A549 treated with DMSO at 1 μM for 4 hours (cell line): ENCODE measurements around the gene SLC2A4. TPM values are rescaled to one million over a fixed set of nuclear protein-coding genes. Genes with fewer than 3 reads are reported as not detected.

Experiments used
- total RNA-seq: library from RNA; stranded (reverse); fragments of 200-300 nt; extraction: Qiagen RNA extraction; gene quantifications from 5 replicates; pipeline ENCODE4 v1.2.3, GENCODE V29; 2022; ENCODE audit warnings: low read depth

The SLC2A4 gene
- total RNA-seq, 1 experiment from 2014 or later: 0.16 TPM

Other genes starting within 250 kb of the SLC2A4 start
- gene SLC16A13, start 245.7 kb upstream of the SLC2A4 start, total RNA-seq: 8.0 to 13.7 TPM (median 11.4 TPM) in 5 replicates
- not detected in 5 replicates for gene SLC16A11, start 237.6 kb upstream of the SLC2A4 start, total RNA-seq
- not detected in 5 replicates for gene CLEC10A, start 201.5 kb upstream of the SLC2A4 start, total RNA-seq
- 0.07 to 0.19 TPM in 2 of 5 replicates, not detected in the others for gene ASGR2, start 166.9 kb upstream of the SLC2A4 start, total RNA-seq
- gene ASGR1, start 102.3 kb upstream of the SLC2A4 start, total RNA-seq: 1.1 to 1.7 TPM (median 1.2 TPM) in 5 replicates
- gene DLG4, start 61.9 kb upstream of the SLC2A4 start, total RNA-seq: 7.3 to 9.7 TPM (median 8.5 TPM) in 5 replicates
- 339 to 466 TPM (median 425 TPM) in 5 replicates for gene ACADVL, start 61.8 kb upstream of the SLC2A4 start, total RNA-seq
- 31.4 to 43.0 TPM (median 35.3 TPM) in 5 replicates for gene DVL2, start 47.2 kb upstream of the SLC2A4 start, total RNA-seq
- gene PHF23, start 42.3 kb upstream of the SLC2A4 start, total RNA-seq: 90.3 to 102 TPM (median 93.3 TPM) in 5 replicates
- gene GABARAP, start 39.3 kb upstream of the SLC2A4 start, total RNA-seq: 605 to 729 TPM (median 704 TPM) in 5 replicates
- 208 to 246 TPM (median 226 TPM) in 5 replicates for gene CTDNEP1, start 30.0 kb upstream of the SLC2A4 start, total RNA-seq
- 116 to 129 TPM (median 124 TPM) in 5 replicates for gene ELP5, start 29.5 kb upstream of the SLC2A4 start, total RNA-seq
- 0.63 to 0.91 TPM (median 0.76 TPM) in 5 replicates for gene CLDN7, start 19.2 kb upstream of the SLC2A4 start, total RNA-seq
- 0.40 to 0.60 TPM (median 0.53 TPM) in 5 replicates for gene YBX2, start 12.9 kb downstream of the SLC2A4 start, total RNA-seq
- 1,614 to 1,831 TPM (median 1,704 TPM) in 5 replicates for gene EIF5A, start 25.9 kb downstream of the SLC2A4 start, total RNA-seq
- 75.1 to 106 TPM (median 95.2 TPM) in 5 replicates for gene GPS2, start 33.6 kb downstream of the SLC2A4 start, total RNA-seq
- gene NEURL4, start 47.6 kb downstream of the SLC2A4 start, total RNA-seq: 27.1 to 33.9 TPM (median 31.9 TPM) in 5 replicates
- 3.9 to 7.6 TPM (median 4.2 TPM) in 5 replicates for gene ACAP1, start 54.8 kb downstream of the SLC2A4 start, total RNA-seq
- gene KCTD11, start 70.4 kb downstream of the SLC2A4 start, total RNA-seq: 12.5 to 15.9 TPM (median 13.7 TPM) in 5 replicates
- gene TMEM95, start 73.4 kb downstream of the SLC2A4 start, total RNA-seq: not detected in 5 replicates
- gene TNK1, start 99.4 kb downstream of the SLC2A4 start, total RNA-seq: 1.3 to 1.8 TPM (median 1.6 TPM) in 5 replicates
- gene PLSCR3, start 112.8 kb downstream of the SLC2A4 start, total RNA-seq: 34.1 to 39.8 TPM (median 34.4 TPM) in 5 replicates
- 181 to 226 TPM (median 200 TPM) in 5 replicates for gene TMEM256, start 122.4 kb downstream of the SLC2A4 start, total RNA-seq
- gene NLGN2, start 126.1 kb downstream of the SLC2A4 start, total RNA-seq: 15.4 to 21.5 TPM (median 18.0 TPM) in 5 replicates
- 0.08 TPM in 1 of 5 replicates, not detected in the others for gene SPEM1, start 138.6 kb downstream of the SLC2A4 start, total RNA-seq
- 0.07 TPM in 1 of 5 replicates, not detected in the others for gene SPEM2, start 143.9 kb downstream of the SLC2A4 start, total RNA-seq
- 0.03 TPM in 2 of 5 replicates, not detected in the others for gene SPEM3, start 147.1 kb downstream of the SLC2A4 start, total RNA-seq
- 10.3 to 13.9 TPM (median 12.1 TPM) in 5 replicates for gene TMEM102, start 153.7 kb downstream of the SLC2A4 start, total RNA-seq
- 0.86 to 1.3 TPM (median 1.1 TPM) in 5 replicates for gene FGF11, start 157.8 kb downstream of the SLC2A4 start, total RNA-seq
- gene CHRNB1, start 163.3 kb downstream of the SLC2A4 start, total RNA-seq: 5.4 to 7.8 TPM (median 7.1 TPM) in 5 replicates
- gene ZBTB4, start 197.9 kb downstream of the SLC2A4 start, total RNA-seq: 21.4 to 26.2 TPM (median 24.4 TPM) in 5 replicates
- gene SLC35G6, start 199.7 kb downstream of the SLC2A4 start, total RNA-seq: not detected in 5 replicates
- gene POLR2A, start 202.6 kb downstream of the SLC2A4 start, total RNA-seq: 69.1 to 95.1 TPM (median 80.5 TPM) in 5 replicates